ENCODE data around the gene ATP2B2.

DNA sequence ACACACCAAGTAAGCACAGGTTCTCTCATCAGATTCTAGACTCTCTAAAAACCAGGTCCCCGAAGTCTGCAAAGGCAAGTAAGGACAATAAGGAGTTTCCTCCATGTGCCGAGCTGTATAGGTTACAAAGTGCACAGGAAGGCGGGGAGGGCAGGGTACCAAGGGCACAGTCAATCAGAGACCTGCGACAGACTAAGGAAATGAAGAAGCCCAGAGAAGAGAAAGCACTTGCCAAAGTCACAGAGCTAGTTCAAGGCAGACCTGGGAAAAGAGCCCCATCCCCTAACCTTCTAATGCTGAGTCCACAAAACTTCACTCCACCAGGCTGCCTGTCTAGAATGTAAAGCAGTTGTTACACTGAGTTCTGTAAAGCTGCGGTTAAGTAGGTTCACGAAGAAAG is 186.1 kb downstream of the ATP2B2 start:
- TF ChIP-seq RCOR1 (IDR thresholded peaks at IDR 0.05; ENCODE audit: low read depth, low read length) (no peak), SMC3 (IDR thresholded peaks at IDR 0.05) (no peak), BCL3 (IDR thresholded peaks at IDR 0.05) (no peak), MAX (IDR thresholded peaks at IDR 0.05) (no peak)
- TF ChIP-seq, protein P1, sequence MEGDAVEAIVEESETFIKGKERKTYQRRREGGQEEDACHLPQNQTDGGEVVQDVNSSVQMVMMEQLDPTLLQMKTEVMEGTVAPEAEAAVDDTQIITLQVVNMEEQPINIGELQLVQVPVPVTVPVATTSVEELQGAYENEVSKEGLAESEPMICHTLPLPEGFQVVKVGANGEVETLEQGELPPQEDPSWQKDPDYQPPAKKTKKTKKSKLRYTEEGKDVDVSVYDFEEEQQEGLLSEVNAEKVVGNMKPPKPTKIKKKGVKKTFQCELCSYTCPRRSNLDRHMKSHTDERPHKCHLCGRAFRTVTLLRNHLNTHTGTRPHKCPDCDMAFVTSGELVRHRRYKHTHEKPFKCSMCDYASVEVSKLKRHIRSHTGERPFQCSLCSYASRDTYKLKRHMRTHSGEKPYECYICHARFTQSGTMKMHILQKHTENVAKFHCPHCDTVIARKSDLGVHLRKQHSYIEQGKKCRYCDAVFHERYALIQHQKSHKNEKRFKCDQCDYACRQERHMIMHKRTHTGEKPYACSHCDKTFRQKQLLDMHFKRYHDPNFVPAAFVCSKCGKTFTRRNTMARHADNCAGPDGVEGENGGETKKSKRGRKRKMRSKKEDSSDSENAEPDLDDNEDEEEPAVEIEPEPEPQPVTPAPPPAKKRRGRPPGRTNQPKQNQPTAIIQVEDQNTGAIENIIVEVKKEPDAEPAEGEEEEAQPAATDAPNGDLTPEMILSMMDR (IDR thresholded peaks at IDR 0.05) = no peak
